Measurements from ENCODE around the gene KCNK7.
"Not testable (repeated sequence)": the region's sequence is repeated elsewhere in the genome, so short reads cannot be mapped to it uniquely, and the experiment has no call there.

KCNK7 gene, protein sequence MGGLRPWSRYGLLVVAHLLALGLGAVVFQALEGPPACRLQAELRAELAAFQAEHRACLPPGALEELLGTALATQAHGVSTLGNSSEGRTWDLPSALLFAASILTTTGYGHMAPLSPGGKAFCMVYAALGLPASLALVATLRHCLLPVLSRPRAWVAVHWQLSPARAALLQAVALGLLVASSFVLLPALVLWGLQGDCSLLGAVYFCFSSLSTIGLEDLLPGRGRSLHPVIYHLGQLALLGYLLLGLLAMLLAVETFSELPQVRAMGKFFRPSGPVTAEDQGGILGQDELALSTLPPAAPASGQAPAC

DNA sequence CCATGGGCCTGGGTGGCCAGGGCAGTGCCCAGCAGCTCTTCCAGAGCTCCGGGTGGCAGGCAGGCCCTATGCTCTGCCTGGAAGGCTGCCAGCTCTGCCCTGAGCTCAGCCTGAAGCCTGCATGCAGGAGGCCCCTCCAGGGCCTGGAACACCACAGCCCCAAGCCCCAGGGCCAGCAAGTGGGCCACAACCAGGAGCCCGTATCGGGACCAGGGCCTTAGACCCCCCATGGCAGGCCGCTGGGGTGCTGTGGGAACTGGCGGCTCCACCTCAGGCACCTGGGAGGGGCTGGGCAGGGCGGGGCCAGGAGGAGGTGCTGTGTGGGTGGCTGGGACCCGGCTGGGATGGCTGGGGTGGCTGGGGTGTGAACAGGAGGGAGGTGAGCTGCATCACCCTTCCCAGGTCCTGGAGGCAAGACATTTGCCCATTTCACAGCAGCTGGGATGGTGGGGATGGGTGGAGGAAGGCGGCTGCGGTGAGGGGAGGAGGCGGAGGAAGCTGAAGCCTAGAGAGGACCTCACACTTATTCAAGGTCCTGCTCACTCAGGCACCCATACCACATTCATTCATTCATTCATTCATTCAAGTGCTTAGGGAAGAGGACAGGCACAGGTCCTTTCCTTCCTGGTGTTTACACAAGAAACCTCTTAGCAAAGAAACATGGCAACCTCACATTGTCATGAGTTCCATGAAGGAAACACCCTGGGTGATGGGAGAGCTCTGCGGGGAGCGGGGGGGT is at the start of gene KCNK7:
Gene KCNK7 (minus strand): TSS at position 258 of the 739 bp plus-strand sequence. CDS start 28 bp downstream, at position 230.
- DNase-seq, result no peak

DNA sequence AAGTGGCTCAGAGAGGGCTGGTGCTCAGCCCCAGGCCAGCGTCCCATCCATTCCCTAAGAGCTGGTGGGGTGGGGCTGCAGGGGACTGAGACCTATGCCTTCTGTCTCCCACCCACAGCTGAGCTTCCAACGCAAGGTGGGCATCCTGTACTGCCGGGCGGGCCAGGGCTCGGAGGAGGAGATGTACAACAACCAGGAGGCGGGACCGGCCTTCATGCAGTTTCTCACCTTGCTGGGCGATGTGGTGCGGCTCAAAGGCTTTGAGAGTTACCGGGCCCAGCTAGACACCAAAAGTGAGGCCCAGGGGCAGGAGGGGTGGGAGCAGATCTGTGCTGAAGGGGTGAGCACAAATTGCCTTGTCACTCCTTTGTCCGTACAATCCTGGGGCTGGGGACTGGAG is 49.2 kb upstream of the KCNK7 start:
- no peak for DNase-seq

DNA sequence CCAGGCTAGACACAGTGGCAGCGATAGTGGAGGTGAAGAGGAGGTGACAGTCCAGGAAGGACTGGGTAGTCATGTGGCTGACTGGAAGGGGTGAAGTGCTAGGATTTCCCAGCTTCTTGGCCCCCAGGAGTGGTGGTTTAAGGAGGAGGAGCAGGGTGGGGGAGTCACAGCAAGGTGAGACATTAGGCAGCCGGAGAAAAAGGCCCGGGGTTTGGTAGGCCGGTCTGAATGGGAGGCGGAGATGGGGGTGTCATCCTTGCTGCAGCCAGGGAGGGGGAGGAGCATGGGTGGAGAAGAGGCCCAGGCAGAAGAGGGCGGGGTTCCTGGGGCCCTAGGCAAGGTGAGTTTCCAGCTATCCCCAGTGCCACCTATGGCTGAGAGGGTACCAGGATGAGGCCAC is 48.4 kb upstream of the KCNK7 start:
- DNase-seq, result no peak

DNA sequence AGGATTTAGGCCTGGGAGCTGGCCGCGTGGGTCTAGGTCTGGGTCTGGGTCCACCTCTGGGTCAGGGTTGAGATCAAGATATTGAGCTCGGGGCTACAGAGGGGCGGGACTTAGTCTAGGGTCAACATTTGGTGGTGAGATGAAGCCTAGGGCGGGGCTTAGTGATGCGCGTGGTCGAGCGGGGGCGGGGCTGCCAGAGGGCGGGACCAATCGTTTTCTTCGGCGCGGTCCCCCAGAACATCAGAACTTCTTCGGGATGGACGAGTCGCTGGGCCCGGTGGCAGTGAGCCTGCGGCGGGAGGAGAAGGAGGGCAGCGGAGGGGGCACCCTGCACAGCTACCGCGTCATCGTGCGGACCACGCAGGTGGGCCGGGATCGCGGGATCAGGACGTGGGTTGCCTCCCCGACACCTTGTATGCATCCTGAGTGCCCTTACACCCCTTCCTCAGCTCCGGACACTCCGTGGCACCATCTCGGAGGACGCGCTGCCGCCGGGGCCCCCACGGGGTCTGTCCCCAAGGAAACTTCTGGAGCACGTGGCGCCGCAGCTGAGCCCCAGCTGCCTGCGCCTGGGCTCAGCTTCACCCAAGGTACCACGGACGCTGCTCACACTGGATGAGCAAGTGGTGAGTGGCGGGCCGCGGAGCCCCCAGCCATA is 46.5 kb upstream of the KCNK7 start:
- DNase-seq, result no peak

DNA sequence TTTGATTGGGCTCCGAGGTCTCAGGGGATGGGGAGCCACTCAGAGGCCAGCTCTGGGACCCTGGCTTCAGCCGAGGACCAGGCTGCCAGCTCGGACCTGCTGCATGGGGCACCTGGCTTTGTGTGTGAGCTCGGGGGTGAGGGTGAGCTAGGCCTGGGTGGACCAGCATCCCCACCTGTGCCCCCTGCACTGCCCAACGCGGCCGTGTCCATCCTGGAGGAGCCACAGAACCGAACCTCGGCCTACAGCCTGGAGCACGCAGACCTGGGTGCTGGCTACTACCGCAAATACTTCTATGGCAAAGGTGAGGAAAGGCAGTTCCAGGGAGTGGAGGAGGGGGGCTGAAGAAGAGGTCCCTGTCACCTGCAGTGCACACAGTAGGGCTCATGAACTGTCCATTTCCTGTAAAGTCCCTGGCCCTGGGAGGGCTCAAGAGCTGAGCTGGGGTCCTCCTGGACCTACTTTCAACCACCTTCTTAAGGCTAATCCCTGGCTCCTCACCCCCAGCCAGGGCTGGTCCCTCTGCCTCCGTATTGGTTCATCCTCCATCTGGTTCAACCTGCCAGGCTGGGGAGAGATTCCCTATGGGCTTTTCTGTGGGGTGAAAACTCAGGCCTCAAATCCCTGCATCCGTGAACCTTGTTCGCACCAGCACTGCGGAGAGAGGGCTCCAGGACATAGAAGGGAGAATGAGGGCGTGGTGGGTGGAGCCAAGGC is 45.9 kb upstream of the KCNK7 start:
- no peak for DNase-seq

DNA sequence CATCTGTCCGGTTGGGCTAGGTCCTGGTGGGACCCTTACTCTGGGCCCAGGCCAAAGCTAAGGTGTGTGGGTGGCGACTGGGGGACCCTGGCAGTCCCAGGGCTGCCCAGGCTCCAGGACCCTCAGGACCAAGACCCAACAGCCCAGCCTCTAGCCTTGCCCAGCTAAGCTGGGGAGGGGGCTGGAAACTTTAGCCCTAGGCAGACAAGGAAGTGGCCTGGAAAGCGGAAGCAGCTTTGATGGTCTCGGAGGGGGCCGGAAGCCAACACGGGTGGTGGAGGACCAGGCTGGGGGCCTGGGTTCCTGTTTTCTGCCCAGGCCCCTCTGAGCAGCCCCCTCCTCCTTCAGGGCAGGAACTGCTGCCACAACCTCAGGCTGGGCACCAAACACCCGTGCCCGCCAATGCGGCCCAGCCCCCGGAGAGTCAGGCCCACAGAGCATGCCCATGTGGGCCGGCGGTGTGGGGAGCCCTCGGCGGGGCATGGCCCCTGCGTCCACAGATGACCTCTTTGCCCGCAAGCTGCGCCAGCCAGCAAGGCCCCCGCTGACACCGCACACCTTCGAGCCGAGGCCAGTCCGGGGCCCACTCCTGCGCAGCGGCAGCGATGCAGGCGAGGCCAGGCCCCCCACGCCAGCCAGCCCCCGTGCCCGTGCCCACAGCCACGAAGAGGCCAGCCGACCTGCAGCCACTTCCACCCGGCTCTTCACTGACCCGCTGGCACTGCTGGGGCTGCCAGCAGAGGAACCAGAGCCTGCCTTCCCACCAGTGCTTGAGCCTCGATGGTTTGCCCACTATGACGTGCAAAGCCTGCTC is 45.1 kb upstream of the KCNK7 start:
- DNase-seq, result no peak

DNA sequence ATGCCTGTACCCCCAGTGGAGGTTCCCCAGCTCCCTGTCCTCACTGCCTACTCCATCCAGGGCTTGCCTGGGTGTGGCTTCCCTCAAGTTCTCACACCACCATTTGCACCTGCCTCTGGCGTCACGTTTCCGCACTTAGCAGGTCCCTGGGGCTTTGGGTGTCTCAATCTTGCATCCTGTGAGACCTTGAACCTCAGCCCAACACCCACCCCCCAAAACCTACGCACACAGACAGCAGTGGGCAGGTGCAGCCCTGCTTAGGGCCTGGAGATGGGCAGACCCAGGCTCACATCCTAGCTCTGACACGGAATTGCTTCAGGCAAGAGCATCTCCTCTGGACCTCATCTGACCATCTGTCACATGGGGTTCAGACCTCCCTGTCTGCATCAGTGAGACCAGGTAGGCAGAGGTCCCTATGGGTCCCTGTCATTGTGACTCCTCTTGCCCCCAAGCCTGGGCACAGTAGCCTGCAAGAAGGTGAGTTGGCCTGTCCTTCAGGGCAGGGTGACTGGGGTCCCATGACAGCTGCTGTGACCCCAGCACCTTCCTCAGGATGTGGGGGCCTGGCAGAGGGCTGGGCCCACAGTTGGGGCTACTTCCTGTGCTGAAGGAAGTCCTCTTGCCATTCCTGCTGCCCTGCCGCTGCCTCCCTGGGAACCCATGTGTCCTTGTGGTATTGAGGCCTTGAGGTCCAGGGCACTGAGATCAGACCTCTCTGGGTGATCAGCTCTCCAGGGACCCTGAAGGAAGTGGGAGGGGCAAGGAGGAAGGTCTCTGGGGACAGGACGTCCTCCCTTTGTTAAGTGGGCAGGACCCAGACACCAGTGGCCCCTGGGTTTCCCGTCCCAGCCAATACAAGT is 44.3 kb upstream of the KCNK7 start:
- no peak for DNase-seq

DNA sequence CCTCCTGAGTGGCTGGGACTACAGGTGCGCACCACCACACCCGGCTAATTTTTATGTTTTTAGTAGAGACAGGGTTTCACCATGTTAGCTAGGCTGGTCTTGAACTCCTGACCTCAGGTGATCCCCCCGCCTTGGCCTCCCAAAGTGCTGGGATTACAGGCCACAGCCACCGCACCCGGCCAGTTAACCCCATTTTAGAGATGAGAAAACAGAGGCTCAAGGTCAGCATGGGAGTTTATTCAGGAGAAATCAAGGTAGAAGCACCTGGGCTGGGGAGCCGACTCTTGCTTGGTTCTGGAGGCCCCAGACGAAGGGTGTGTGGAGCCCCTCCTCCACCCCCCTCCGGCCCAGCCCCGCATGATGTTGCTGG is 43.6 kb upstream of the KCNK7 start:
- DNase-seq, result not testable (repeated sequence)

DNA sequence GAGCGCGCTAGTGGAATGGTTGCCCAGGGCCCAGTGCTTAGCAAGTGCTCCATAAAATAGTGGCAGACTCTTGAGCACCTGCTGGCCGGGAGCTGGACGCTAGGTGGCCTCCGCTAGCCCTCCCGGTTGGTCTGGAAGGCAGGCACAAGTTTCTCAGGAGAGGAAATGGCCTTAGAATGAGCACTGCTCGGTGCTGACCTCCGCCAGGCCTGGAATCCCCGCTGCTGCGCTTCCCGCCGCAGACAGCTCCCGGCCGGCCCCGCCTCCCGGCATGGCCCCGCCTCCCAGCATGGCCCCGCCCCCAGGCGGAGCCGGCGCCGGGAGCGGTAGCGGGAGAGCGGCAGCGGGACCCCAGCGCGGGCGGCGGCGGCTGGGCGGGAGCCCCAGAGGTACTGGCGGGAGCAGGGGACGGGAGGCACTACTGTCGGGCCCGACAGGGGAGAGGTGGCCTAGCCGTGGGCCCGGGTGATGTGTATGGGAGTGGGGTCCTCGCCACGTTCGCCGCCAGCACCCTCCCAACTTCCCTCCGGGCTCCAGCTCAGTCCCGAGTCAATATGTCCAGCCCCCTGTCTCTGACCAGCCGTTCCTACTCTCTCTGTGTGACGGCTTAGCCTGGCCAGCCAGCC is 42.3 kb upstream of the KCNK7 start, which contains the start of gene SIPA1:
Gene SIPA1 (plus strand): TSS at position 308 of the 626 bp plus-strand sequence. CDS start 2,821 bp downstream, outside the sequence.
- no peak for DNase-seq

DNA sequence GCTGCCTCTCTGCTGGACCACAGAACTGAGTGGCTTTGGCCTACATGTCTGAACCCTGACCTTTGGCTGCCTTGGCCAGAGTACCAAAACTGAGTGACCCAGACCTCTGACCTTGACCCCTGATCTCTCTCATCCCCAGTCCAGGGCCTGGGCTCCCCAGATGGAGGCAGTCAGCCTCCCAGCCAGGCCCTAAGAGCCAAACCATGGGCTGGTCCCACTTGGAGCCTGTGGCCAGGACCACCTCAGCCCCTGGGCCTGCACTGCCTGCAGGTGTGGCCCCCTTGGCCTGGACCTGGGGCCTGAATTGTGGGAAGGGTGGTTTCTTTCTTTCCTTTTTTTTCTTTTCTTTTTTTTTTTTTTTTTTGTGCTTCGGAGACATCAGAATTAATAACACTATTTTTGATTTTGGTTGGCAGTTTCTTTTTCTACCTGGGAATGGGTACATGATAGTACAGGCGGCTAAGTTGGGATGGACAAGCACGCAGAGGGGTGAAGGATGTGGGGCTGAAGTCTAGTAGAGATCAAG is 41.5 kb upstream of the KCNK7 start:
- DNase-seq, result no peak

DNA sequence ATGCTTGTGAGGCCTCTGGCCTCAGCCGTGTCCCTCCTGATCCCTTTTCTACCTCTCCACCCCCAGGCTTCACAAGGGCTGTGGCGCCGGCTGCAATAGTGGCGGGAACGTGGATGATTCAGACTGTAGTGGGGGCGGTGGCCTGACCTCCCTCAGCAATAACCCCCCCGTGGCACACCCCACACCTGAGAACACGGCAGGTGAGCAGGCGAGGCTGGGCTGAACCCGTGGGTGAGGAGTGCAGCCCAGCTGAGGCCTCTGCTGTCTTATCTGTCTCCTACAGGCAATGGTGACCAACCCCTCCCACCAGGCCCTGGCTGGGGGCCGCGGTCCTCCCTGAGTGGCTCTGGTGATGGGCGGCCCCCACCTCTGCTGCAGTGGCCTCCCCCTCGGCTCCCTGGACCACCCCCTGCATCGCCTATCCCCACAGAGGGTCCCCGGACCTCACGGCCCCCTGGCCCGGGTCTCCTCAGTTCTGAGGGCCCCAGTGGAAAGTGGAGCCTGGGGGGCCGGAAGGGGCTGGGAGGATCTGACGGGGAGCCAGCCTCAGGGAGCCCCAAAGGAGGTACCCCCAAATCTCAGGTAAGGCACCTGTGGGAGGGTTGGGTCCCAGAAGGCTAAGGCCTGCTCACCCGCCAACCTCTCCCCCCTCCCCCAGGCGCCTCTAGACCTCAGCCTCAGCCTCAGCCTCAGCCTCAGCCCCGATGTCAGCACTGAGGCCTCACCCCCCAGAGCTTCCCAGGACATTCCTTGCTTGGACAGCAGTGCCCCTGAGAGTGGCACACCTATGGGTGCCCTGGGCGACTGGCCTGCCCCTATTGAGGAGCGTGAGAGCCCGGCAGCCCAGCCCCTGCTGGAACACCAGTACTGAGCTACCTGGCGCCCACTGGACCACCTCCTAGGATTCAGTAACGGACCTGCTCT is 40.8 kb upstream of the KCNK7 start:
- no peak for DNase-seq

DNA sequence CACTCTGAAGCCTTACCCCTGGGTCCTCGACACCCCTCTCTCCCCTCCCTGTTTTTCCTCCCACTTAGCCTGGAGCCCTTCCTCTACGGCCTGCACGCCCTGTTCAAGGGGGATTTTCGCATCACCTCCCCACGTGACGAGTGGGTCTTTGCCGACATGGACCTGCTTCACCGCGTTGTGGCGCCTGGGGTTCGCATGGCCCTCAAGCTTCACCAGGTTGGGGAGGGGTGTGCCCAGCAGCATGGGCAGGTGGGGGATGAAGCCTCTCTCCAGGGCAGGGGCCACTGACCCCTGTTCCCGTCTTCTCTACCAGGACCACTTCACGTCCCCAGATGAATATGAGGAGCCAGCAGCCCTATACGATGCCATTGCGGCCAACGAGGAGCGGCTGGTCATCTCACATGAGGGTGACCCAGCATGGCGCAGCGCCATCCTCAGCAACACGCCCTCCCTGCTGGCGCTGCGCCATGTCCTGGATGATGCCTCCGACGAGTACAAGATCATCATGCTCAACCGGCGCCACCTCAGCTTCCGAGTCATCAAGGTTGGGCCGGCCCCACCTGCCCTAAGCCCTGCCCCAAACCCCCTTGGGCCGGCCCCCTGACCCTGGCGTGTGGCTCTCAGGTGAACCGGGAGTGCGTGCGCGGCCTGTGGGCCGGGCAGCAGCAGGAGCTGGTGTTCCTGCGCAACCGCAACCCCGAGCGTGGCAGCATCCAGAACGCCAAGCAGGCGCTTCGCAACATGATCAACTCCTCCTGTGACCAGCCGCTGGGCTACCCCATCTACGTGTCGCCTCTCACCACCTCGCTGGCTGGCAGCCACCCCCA is 39.5 kb upstream of the KCNK7 start:
- DNase-seq, result no peak

DNA sequence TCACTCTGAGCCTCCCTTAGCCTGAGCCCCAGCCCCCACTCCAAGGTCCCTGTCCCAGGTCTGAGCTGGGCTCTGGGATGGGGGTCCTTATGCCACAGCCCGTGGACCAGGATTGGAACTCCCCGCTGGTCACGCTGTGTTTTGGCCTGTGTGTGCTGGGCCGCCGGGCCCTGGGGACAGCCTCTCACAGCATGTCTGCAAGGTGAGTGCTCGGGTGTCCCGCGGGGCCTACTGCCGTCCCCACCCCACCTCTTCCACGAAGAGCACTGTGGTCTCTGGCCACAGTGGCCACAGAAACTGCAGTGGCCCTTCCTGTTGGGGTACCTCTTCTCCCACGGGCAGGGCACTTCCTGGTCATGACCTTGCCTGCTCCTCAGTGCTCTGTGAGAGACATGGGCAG is 38.8 kb upstream of the KCNK7 start:
- no peak for DNase-seq

DNA sequence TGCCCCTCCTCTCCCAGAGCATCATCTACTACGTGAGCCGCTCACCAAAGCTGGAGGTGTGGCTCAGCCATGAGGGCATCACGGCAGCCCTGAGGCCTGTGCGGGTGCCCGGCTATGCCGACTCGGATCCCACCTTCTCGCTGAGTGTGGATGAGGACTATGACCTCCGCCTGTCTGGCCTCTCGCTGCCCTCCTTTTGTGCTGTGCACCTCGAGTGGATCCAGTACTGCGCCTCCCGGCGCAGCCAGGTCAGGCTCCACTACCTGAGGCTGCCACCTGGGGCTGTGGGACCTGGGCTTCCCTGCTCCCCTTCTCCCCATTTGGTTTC is 38.5 kb upstream of the KCNK7 start:
- no peak for DNase-seq

DNA sequence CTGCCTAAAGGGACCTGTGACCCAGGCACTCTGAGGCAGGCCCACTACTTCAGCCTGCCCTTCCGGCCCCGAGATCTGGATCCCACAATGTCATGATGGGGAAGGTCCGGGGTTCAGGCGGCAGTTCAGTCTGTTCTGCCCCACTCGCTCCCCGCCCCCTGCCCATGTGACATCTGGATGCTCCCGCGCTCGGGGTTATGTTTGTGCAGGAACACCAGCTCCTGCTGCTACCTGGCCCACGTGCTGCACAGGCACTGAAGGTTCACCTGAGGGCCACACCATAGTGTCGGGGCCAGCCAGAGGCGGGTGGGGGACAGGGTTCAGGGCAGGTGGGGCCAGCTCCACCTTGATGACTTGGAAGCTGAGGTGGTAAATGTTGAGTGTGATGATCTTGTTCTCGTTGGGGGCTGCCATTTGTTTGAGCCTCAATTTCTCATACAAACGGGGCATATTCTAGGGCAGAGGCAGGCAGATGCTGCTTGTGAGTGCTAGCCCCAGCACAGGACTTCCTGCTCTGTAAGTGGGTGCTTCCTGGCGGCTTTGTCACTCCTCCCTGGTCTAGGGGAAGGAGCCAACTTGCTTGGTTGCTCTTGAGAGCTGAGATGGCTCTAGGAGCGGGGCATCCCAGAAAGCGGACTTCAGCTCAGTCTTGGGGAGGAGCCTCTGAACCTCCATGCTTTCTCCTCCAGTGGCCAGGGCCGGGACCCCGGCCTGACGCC is 37.9 kb upstream of the KCNK7 start:
- DNase-seq, result no peak

DNA sequence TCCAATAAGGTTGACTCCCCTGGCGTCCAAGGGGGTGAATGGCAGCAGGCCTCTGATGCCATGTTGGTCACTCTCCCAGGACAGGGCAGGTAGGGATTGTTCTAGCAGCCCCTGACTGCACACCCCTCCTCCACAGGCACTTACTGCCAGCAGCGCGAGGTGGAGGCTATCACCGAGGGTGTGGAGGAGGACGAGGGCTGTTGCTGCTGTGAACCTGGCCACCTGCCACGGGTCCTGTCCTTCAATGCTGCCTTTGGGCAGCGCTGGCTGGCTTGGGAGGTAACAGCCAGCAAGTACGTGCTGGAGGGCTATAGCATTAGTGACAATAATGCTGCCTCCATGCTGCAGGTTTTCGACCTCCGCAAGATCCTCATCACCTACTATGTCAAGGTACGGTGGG is 34.6 kb upstream of the KCNK7 start:
- no peak for DNase-seq

DNA sequence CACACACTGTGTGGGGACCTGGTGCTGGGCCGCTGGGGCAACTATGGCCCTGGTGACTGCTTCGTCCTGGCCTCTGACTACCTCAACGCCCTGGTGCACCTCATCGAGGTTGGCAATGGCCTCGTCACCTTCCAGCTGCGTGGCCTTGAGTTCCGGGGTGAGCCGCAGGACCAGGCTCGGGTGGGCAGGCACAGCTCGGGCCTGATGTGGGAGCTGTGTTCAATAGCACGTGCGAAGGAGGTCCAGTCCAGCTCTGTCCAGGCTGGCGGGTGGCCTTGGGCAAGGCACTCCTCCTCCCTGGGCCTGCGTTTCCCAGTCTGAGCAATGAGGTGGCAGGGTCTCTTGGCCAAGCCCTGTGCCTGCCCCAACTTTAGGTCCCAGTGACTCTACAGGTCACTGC is 34.0 kb upstream of the KCNK7 start:
- DNase-seq, result no peak

DNA sequence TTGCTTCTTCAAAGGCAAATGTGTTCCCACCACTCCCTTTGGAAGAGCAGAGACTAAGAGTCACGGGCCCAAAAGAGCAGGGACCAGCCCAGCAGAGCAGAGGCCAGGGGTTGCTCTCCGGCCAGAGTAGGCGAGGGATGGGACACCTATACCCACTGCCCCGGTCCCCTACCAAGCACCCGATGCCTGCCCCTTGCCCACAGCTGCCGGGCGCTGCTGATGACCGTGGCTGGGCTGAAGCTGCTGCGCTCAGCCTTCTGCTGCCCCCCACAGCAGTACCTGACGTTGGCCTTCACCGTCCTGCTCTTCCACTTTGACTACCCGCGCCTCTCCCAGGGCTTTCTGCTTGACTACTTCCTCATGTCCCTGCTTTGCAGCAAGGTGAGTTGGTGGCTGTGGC is 31.6 kb upstream of the KCNK7 start:
- DNase-seq, result no peak
